ENCODE results near the gene SLMAP. TPM values are rescaled to one million over a fixed set of nuclear protein-coding genes. Genes with fewer than 3 reads are reported as not detected.

SLMAP gene
- total and polyA plus RNA-seq, 2 of the 4 experiments (the other 2 are of a cell fraction) = 15.5 to 26.5 TPM

- H2AFZ ChIP-seq (replicated peaks; ENCODE audit: low read length, poor library complexity) = peak overlapping the region; percentile 63
- TF ChIP-seq CTCF (conservative IDR thresholded peaks at IDR 0.05; ENCODE audit: low read depth, low read length) (no peak), NFE2L2 (IDR thresholded peaks at IDR 0.05; ENCODE audit: low read depth, low read length) (no peak), CHD1 (IDR thresholded peaks at IDR 0.05; ENCODE audit: low read depth, low read length) (no peak), FOS (IDR thresholded peaks at IDR 0.05; ENCODE audit: low read depth, low read length) (no peak), USF2 (IDR thresholded peaks at IDR 0.05; ENCODE audit: low read depth, low read length) (no peak), MXI1 (IDR thresholded peaks at IDR 0.05; ENCODE audit: borderline replicate concordance, low read depth, low read length) (no peak), CEBPB (IDR thresholded peaks at IDR 0.05; ENCODE audit: low read depth, low read length) (no peak), ELK1 (IDR thresholded peaks at IDR 0.05; ENCODE audit: borderline replicate concordance, low read depth, low read length) (no peak), SMC3 (IDR thresholded peaks at IDR 0.05; ENCODE audit: low read depth, low read length) (no peak), BHLHE40 (IDR thresholded peaks at IDR 0.05; ENCODE audit: low read depth, low read length) (no peak), RCOR1 (IDR thresholded peaks at IDR 0.05; ENCODE audit: insufficient replicate concordance, low read length) (no peak), RAD21 (IDR thresholded peaks at IDR 0.05; ENCODE audit: low read length) (no peak), POLR2A (IDR thresholded peaks at IDR 0.05; ENCODE audit: low read depth, low read length) (no peak), RFX5 (IDR thresholded peaks at IDR 0.05; ENCODE audit: low read depth, low read length) (no peak), MAFK (IDR thresholded peaks at IDR 0.05; ENCODE audit: low read depth, low read length) (no peak), MAZ (IDR thresholded peaks at IDR 0.05; ENCODE audit: borderline replicate concordance, low read depth, low read length) (no peak)
- peak overlapping the region; percentile 82 for H3K4ac ChIP-seq (ENCODE audit: low read depth, low read length)
- POLR2A ChIA-PET (ENCODE audit: unreplicated experiment) = no interaction called here
- intact Hi-C loops (cut with micrococcal nuclease) (no loop called here), in situ Hi-C loops (cut with MboI; ENCODE audit: low sequenced_read_pairs) (no loop called here), dilution Hi-C loops (cut with HindIII; ENCODE audit: low sequenced_read_pairs, unreplicated experiment) (no loop called here)
- ATAC-seq (ENCODE audit: low read depth) (no peak), DNase-seq (no peak)
- peak overlapping the region; percentile 28 for H3K18ac ChIP-seq (ENCODE audit: low read depth, low read length)
- no peak overlapping the region for H3K9ac ChIP-seq (ENCODE audit: low read depth, low read length)
- peak overlapping the region; percentile 86 for H2BK5ac ChIP-seq (ENCODE audit: low read depth, low read length, poor library complexity, severe bottlenecking)
- no CpG with 5 or more reads among the region's 2 CpGs for WGBS, 2 experiments (ENCODE audit: extremely low coverage in 2 of 2, insufficient read length in 1 of 2)
- no peaks in the 10 kb centered on the region for H3K27me3 ChIP-seq (ENCODE audit: control insufficient read depth, insufficient read depth, low read length)
- CTCF ChIA-PET = no interaction called here
- H4K5ac ChIP-seq (ENCODE audit: low read depth, low read length) = peak overlapping the region; percentile 43; the same call in 1 of the 2 replicates
- H4K8ac ChIP-seq (ENCODE audit: low read depth in 2 of 2, low read length in 2 of 2) = peak overlapping the region; percentile 38 to 78; a peak in 2 of 4 replicates
- H3K9me3 ChIP-seq (ENCODE audit: control insufficient read depth, insufficient read depth, low read length) = no peaks in the 10 kb centered on the region
- BruUV-seq (replicated peaks) = no TSS peak
- H3K23ac ChIP-seq (ENCODE audit: low read depth, low read length) = peak overlapping the region; percentile 66; the same call in 1 of the 2 replicates
- peak overlapping the region; percentile 86 for H2BK120ac ChIP-seq (ENCODE audit: low read depth, low read length)
- H3K27ac ChIP-seq (ENCODE audit: insufficient read depth, low read length) = peak overlapping the region; percentile 67; the same call in 1 of the 2 replicates
- peak overlapping the region; percentile 58 for H2AK9ac ChIP-seq (replicated peaks; ENCODE audit: low read depth, low read length, poor library complexity)
- peak overlapping the region; percentile 69; the same call in 2 of the 3 replicates for H2BK15ac ChIP-seq (ENCODE audit: low read depth, low read length)
- no peak overlapping the region for H3K4me2 ChIP-seq (ENCODE audit: low read depth, low read length)
- peak overlapping the region; percentile 75 for H3K14ac ChIP-seq (replicated peaks; ENCODE audit: low read depth, low read length)
- no peak overlapping the region for H3K4me3 ChIP-seq (ENCODE audit: insufficient read depth, low read depth, low read length)
- H3K79me1 ChIP-seq (ENCODE audit: low read depth in 1 of 2, low read length in 2 of 2) = 0 out of 4 replicates have a peak, but pooled peaks cover 0 to 8% of the 10 kb centered on the region in 2 experiments
- peak overlapping the region; percentile 80; the same call in 1 of the 2 replicates for H2BK20ac ChIP-seq (ENCODE audit: low read depth, low read length)
- peaks cover 23% of the 10 kb centered on the region for H3K9me1 ChIP-seq (ENCODE audit: insufficient read depth, low read length)
- H3K36me3 ChIP-seq (ENCODE audit: control insufficient read depth, insufficient read depth, low read length) = no peaks in the 10 kb centered on the region
- no peak overlapping the region for H3K56ac ChIP-seq (ENCODE audit: extremely low read depth, insufficient read depth, low read length)
- no peaks in the 10 kb centered on the region for H4K20me1 ChIP-seq (ENCODE audit: insufficient read depth, low read length)
- peak overlapping the region; percentile 77 for H4K91ac ChIP-seq (ENCODE audit: insufficient read depth, low read depth, low read length)
- peaks cover 12% of the 10 kb centered on the region for H3K4me1 ChIP-seq (ENCODE audit: control insufficient read depth, insufficient read depth, low read length)
- peak overlapping the region; percentile 83 for H2AK5ac ChIP-seq (ENCODE audit: low read depth, low read length)
Measured at GRCh38 chr3:57956833-57957174, 200.7 kb downstream of the SLMAP start.
